Cardiac fibroblast (primary cell): ENCODE data around the gene NFYB.
"Not testable (repeated sequence)": the region's sequence is repeated elsewhere in the genome, so short reads cannot be mapped to it uniquely, and the experiment has no call there.

Experiments
- DNase-seq, 2 donors: peaks; one replicate each; pipeline versions ENCODE4 v3.0.0 to v3.0.0-alpha.2; 2010; ENCODE audit warnings: low read depth in 2 of 2
- H3K4me3 ChIP-seq, 2 donors: replicated peaks in 1 of 2; 1 replicate in 1 of 2; 2 replicates in 1 of 2; pipeline ENCODE4 v1.5.1; 2011; ENCODE audit warnings: low read depth in 2 of 2, low read length in 2 of 2, mild to moderate bottlenecking in 2 of 2, moderate library complexity in 1 of 2
- CTCF ChIP-seq: IDR thresholded peaks from one replicate; pipeline ENCODE4 v1.5.1; 2011; ENCODE audit warnings: low read depth, mild to moderate bottlenecking, low read length, inconsistent platforms

Gene NFYB

DNA sequence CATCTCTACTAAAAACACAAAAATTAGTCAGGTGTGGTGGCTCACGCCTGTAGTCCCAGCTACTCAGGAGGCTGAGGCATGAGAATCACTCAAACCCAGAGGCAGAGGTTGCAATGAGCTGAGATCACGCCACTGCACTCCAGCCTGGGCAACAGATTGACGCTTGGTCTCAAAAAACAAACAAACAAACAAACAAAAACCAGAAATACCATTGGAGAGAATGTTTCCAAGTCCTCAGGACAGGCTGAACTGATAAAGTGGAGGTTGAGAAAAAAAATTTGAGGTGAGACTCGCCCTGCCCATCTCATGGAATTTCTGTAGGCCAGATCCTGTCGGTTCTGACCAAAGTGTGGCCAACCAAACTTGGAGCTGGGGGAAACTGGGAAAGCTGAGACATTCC lies 30.6 kb upstream of the NFYB start:
- DNase-seq = no peak
- no peak for TF ChIP-seq CTCF
- no peak overlapping the region for H3K4me3 ChIP-seq

GRCh38 chr12:104167519-104168458 lies 29.8 kb upstream of the NFYB start:
- no peak overlapping the region for H3K4me3 ChIP-seq
- no peak for DNase-seq
- TF ChIP-seq CTCF = no peak

- no peak for TF ChIP-seq CTCF
- H3K4me3 ChIP-seq = no peak overlapping the region
- peak in 1 of 2 donors; percentile 80 for DNase-seq
Measured at GRCh38 chr12:104166465-104166864, 28.5 kb upstream of the NFYB start.

DNA sequence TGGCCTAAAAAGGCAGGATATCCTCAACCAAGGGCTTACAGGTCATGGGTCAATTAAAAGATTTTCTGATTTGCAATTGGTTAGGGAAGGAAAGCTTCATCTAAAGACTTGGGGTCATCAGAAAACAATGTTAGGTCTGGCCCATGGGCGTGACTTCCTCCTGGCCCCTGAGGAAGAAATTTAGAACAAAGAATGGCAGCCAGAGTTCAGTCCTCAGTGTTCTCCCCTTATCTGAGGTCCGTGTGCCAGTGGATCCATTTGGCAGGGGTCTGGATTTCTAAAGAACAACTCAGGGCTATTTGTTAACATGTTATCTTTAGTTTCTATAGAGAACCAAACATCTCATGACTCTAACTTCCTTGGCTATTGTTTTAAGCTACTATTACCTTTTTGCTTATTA lies 27.8 kb upstream of the NFYB start:
- TF ChIP-seq CTCF = no peak
- peak; percentile 33 to 91 for DNase-seq
- H3K4me3 ChIP-seq = no peak overlapping the region

DNA sequence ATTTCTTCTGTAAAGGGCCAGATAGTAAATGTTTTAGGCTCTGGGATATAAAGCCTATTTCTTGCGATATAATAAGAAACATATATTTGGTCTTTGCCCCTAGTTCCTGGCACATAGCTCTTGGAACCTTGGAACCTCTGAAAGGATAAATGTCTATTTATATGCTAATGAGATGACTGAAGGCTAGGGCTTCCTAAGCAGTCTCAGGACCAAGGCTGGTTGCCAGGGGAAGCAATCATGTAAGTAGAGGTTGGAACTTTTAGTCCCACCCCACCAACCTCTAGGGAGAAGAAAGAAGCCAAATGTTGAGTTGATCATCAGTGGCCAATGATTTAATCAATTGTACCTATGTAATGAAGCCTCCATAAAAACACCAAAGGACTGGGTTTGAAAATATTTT lies 26.6 kb upstream of the NFYB start:
- no peak overlapping the region for H3K4me3 ChIP-seq
- no peak for DNase-seq
- TF ChIP-seq CTCF = no peak

DNA sequence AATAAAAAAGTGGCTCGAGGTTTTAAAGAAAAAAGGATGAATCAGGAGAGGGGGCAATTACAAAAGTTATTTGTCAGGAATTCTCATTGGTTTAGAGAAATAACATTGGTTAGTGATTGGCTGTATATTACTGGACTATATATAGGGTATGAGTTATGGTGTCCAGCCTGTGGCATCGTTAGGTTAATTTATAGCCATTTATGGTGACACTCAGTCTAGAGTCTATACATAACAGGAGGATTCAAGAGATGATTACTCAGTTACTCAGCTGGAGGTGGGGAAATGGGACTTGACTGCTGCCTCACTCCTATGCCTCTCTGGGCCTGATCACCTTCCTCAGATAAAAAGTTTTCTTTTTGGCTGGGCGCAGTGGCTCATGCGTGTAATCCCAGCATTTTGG lies 25.6 kb upstream of the NFYB start:
- no peak overlapping the region for H3K4me3 ChIP-seq
- TF ChIP-seq CTCF = no peak
- no peak for DNase-seq

DNA sequence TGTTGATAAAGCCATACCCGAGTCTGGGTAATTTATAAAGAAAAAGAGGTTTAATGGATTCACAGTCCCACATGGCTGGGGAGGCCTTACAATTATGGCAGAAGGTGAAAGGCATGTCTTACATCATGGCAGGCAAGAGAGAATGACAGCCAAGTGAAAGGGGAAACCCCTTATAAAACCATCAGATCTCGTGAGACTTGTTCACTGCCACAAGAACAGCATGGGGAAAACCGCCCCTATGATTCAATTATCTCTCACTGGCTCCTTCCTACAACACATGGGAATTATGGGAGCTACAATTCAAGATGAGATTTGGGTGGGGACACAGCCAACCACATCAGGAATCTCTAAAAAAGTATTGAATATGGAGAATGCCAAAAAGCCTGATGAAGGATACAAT lies 25.0 kb upstream of the NFYB start:
- not testable (repeated sequence) for H3K4me3 ChIP-seq
- DNase-seq = peak in 1 of 2 donors; percentile 33
